K562 (cell line): ENCODE results near the gene CMPK1. TPM values are rescaled to one million over a fixed set of nuclear protein-coding genes. Genes with fewer than 3 reads are reported as not detected.
A peak's percentile ranks its signal among the peaks of the same experiment; 100 is the strongest.

Experiments used
- CBFB ChIP-seq: sonication (generic); formaldehyde crosslinking; IDR thresholded peaks from 2 replicates; pipeline ENCODE4 v1.4.0; 2020; ENCODE audit warnings: mild to moderate bottlenecking, missing genetic modification reagents
- NCOR1 ChIP-seq: fragments of 450-650 bp; IDR thresholded peaks from 2 replicates; pipeline ENCODE4 v1.6.1; 2016; ENCODE audit warnings: mild to moderate bottlenecking, moderate library complexity
- PRDM10 ChIP-seq: fragments of 450-650 bp; IDR thresholded peaks from 2 replicates; pipeline ENCODE4 v1.6.1; 2018; ENCODE audit not compliant: partially characterized antibody
- PTBP1 ChIP-seq: fragments of 200-400 bp; formaldehyde crosslinking; IDR thresholded peaks from 2 replicates; pipeline ENCODE4 v1.6.1; 2017; ENCODE audit warnings: low read depth, low read length
- SRF ChIP-seq, 2 experiments: fragments of 250-450, 450-650 bp in 1 of 2; sonication (Bioruptor Pico) in 1 of 2; sonication (generic) in 1 of 2; formaldehyde crosslinking; IDR thresholded peaks; 2 replicates each; pipeline versions ENCODE4 v1.5.0 to v1.5.1; 2020 to 2022; ENCODE audit warnings: mild to moderate bottlenecking in 1 of 2, missing genetic modification reagents in 1 of 2
- TCF7L2 ChIP-seq: fragments of 150-350 bp; IDR thresholded peaks from 2 replicates; pipeline ENCODE4 v1.6.1; 2016; ENCODE audit warnings: low read depth, mild to moderate bottlenecking, low read length, moderate library complexity
- TEAD1 ChIP-seq, 2 experiments: fragments of 450-650 bp in 1 of 2; sonication (generic) in 1 of 2; formaldehyde crosslinking; IDR thresholded peaks; 2 replicates each; pipeline versions ENCODE4 v1.4.0 to v1.8.0; 2020 to 2022; ENCODE audit warnings: mild to moderate bottlenecking in 2 of 2, missing genetic modification reagents in 1 of 2
- THAP7 ChIP-seq: fragments of 250-450 bp; sonication (Bioruptor Pico); IDR thresholded peaks from 2 replicates; pipeline ENCODE4 v1.5.0; 2021
- TSC22D4 ChIP-seq: fragments of 450-650 bp; IDR thresholded peaks from 2 replicates; pipeline ENCODE4 v1.6.1; 2016; ENCODE audit warnings: missing genetic modification characterization, missing biosample characterization, control low read depth
- USF2 ChIP-seq: sonication (generic); formaldehyde crosslinking; IDR thresholded peaks from 2 replicates; pipeline ENCODE4 v1.5.0; 2020; ENCODE audit warnings: missing genetic modification reagents
- ZC3H4 ChIP-seq: sonication (generic); formaldehyde crosslinking; IDR thresholded peaks from 2 replicates; pipeline ENCODE4 v1.9.0; 2021; ENCODE audit warnings: missing genetic modification reagents, borderline replicate concordance
- polyA plus RNA-seq, 8 experiments: library from polyadenylated mRNA; depleted of rRNA in 4 of 8; stranded (reverse) in 5 of 8; unstranded in 3 of 8; fragments of >200 nt; fragmentation: Nextera tagmentation in 2 of 8; fragmentation: Illumina TruSeq in 1 of 8; extraction: Ambion mirVana in 2 of 8; extraction: Trizol in 1 of 8; gene quantifications; 2 replicates each; pipeline versions ENCODE4 v1.2.1 to v1.2.3, GENCODE V29; 2011 to 2014; ENCODE audit warnings: inconsistent platforms in 1 of 8, missing spikeins in 1 of 8
- total RNA-seq, 7 experiments: library from RNA; depleted of rRNA in 6 of 7; stranded (reverse); fragments of >200 nt in 6 of 7; fragmentation: Illumina TruSeq in 2 of 7; extraction: Trizol in 2 of 7; gene quantifications; 2 replicates each; pipeline versions ENCODE4 v1.2.1 to v1.2.3, GENCODE V29; 2011 to 2021; ENCODE audit warnings: low replicate concordance in 1 of 7
- TF ChIP-seq, protein P1 (sequence below): fragments of 450-650 bp; IDR thresholded peaks from 2 replicates; pipeline ENCODE4 v1.7.0; 2016; ENCODE audit warnings: borderline replicate concordance
- TF ChIP-seq, protein P2 (sequence below), 2 experiments: fragments of 450-650 bp; IDR thresholded peaks; 2 replicates each; pipeline ENCODE4 v1.6.1; 2016
- TF ChIP-seq, protein P3 (sequence below), 3 experiments: fragments of 200-800 bp in 1 of 3; sonication (Bioruptor generic) in 1 of 3; sonication (generic) in 1 of 3; formaldehyde crosslinking in 1 of 3; IDR thresholded peaks; 2 replicates each; pipeline versions ENCODE4 v1.6.1 to v1.8.0; 2016 to 2022; ENCODE audit warnings: mild to moderate bottlenecking in 2 of 3, missing compliant biosample characterization in 2 of 3, missing genetic modification characterization in 2 of 3, missing genetic modification reagents in 1 of 3
- TF ChIP-seq, protein P4 (sequence below): fragments of 450-650 bp; IDR thresholded peaks from 2 replicates; pipeline ENCODE4 v1.6.1; 2016

The CMPK1 gene
- total and polyA plus RNA-seq, 9 of the 15 experiments (the other 6 are each of a cell fraction or from before 2014, with no cell fraction given): 54.5 to 197 (median 116) TPM

- TF ChIP-seq, protein P1, sequence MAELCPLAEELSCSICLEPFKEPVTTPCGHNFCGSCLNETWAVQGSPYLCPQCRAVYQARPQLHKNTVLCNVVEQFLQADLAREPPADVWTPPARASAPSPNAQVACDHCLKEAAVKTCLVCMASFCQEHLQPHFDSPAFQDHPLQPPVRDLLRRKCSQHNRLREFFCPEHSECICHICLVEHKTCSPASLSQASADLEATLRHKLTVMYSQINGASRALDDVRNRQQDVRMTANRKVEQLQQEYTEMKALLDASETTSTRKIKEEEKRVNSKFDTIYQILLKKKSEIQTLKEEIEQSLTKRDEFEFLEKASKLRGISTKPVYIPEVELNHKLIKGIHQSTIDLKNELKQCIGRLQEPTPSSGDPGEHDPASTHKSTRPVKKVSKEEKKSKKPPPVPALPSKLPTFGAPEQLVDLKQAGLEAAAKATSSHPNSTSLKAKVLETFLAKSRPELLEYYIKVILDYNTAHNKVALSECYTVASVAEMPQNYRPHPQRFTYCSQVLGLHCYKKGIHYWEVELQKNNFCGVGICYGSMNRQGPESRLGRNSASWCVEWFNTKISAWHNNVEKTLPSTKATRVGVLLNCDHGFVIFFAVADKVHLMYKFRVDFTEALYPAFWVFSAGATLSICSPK: 0 out of 2 replicates have a peak, but pooled peaks have one; percentile 34
- TF ChIP-seq, protein P2, sequence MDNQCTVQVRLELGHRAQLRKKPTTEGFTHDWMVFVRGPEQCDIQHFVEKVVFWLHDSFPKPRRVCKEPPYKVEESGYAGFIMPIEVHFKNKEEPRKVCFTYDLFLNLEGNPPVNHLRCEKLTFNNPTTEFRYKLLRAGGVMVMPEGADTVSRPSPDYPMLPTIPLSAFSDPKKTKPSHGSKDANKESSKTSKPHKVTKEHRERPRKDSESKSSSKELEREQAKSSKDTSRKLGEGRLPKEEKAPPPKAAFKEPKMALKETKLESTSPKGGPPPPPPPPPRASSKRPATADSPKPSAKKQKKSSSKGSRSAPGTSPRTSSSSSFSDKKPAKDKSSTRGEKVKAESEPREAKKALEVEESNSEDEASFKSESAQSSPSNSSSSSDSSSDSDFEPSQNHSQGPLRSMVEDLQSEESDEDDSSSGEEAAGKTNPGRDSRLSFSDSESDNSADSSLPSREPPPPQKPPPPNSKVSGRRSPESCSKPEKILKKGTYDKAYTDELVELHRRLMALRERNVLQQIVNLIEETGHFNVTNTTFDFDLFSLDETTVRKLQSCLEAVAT (IDR thresholded peaks at IDR 0.05): no peak; a peak in 1 of 4 replicates
- no peak for TF ChIP-seq THAP7 (CRISPR knock-in tag)
- peak; percentile 91; the same call in 1 of the 2 replicates for TF ChIP-seq ZC3H4 (CRISPR knock-in tag)
- TF ChIP-seq, protein P3, sequence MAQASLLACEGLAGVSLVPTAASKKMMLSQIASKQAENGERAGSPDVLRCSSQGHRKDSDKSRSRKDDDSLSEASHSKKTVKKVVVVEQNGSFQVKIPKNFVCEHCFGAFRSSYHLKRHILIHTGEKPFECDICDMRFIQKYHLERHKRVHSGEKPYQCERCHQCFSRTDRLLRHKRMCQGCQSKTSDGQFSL (CRISPR knock-in tag; IDR thresholded peaks at IDR 0.05): no peak
- TF ChIP-seq, protein P3 (tag; IDR thresholded peaks at IDR 0.05): no peak
- no peak for TF ChIP-seq PRDM10
- TF ChIP-seq TEAD1 (CRISPR knock-in tag; IDR thresholded peaks at IDR 0.05): peak in 1 of 2 experiments; percentile 63; a peak in 1 of 4 replicates
- no peak for TF ChIP-seq TSC22D4 (tag)
- no peak for TF ChIP-seq TCF7L2
- TF ChIP-seq PTBP1: no peak
- TF ChIP-seq USF2 (CRISPR knock-in tag): no peak
- no peak for TF ChIP-seq SRF (CRISPR knock-in tag; IDR thresholded peaks at IDR 0.05)
- TF ChIP-seq, protein P4, sequence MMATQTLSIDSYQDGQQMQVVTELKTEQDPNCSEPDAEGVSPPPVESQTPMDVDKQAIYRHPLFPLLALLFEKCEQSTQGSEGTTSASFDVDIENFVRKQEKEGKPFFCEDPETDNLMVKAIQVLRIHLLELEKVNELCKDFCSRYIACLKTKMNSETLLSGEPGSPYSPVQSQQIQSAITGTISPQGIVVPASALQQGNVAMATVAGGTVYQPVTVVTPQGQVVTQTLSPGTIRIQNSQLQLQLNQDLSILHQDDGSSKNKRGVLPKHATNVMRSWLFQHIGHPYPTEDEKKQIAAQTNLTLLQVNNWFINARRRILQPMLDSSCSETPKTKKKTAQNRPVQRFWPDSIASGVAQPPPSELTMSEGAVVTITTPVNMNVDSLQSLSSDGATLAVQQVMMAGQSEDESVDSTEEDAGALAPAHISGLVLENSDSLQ: no peak
- TF ChIP-seq NCOR1: no peak
- TF ChIP-seq CBFB (CRISPR knock-in tag): no peak
Measured at GRCh38 chr1:47332779-47333577, 612 bp upstream of the CMPK1 start (continued).
